PC-3 (cell line): ENCODE measurements around the gene LAD1. TPM values are rescaled to one million over a fixed set of nuclear protein-coding genes. Genes with fewer than 3 reads are reported as not detected.
A peak's percentile ranks its signal among the peaks of the same experiment; 100 is the strongest.

ENCODE experiments used
- ATAC-seq: fragments of 200-7000 bp; cut with Tn5 transposase; 2 replicates; pipeline ENCODE4 v1.9.1; 2020; ENCODE audit warnings: mild to moderate bottlenecking, moderate library complexity
- BruUV-seq: library from RNA; stranded (reverse); fragments of 400-500 nt; replicated peaks from 2 replicates; lab custom pipeline; 2021; lab: Mats Ljungman, UMichigan
- CTCF ChIA-PET: fragments of 300-600 bp; sonication (Branson Sonifier 250); formaldehyde crosslinking; loops from one replicate; lab custom pipeline; 2022; ENCODE audit warnings: antibody characterized with exemption; lab: Charles Lee
- POLR2A ChIA-PET: fragments of 300-600 bp; sonication (Branson Sonifier 250); formaldehyde crosslinking; loops from one replicate; lab custom pipeline; 2022; ENCODE audit warnings: antibody characterized with exemption; ENCODE audit not compliant: unreplicated experiment; lab: Charles Lee
- DNase-seq: peaks from one replicate; pipeline ENCODE4 v3.0.0-alpha.2; 2015
- H2AFZ ChIP-seq: fragments of 300-600 bp; sonication (generic); 2 replicates; pipeline ENCODE4 v1.6.0; 2016; ENCODE audit warnings: antibody characterized with exemption, low read length
- H3F3A ChIP-seq: fragments of 300-600 bp; sonication (generic); one replicate; pipeline ENCODE4 v1.6.0; 2017; ENCODE audit warnings: antibody characterized with exemption, low read length, control low read depth, mild to moderate bottlenecking; ENCODE audit not compliant: unreplicated experiment
- H3K27ac ChIP-seq: fragments of 300-600 bp; sonication (generic); 2 replicates; pipeline ENCODE4 v1.5.1; 2016; ENCODE audit warnings: mild to moderate bottlenecking, low read length
- H3K27me3 ChIP-seq: fragments of 300-600 bp; sonication (generic); 2 replicates; pipeline ENCODE4 v1.6.1; 2016; ENCODE audit warnings: low read length, mixed read lengths
- H3K36me3 ChIP-seq: fragments of 300-600 bp; sonication (generic); 2 replicates; pipeline ENCODE4 v1.6.1; 2016; ENCODE audit warnings: low read depth, mixed run types, low read length, mixed read lengths
- H3K4me1 ChIP-seq: fragments of 300-600 bp; sonication (generic); 2 replicates; pipeline ENCODE4 v1.5.1; 2016; ENCODE audit warnings: low read length; ENCODE audit not compliant: insufficient read depth
- H3K4me2 ChIP-seq: fragments of 300-600 bp; sonication (generic); 2 replicates; pipeline ENCODE4 v1.6.0; 2016; ENCODE audit warnings: low read length
- H3K4me3 ChIP-seq: fragments of 300-600 bp; sonication (generic); 2 replicates; pipeline ENCODE4 v1.5.1; 2016; ENCODE audit warnings: mild to moderate bottlenecking, low read length, mixed read lengths
- H3K79me2 ChIP-seq: fragments of 300-600 bp; sonication (generic); 2 replicates; pipeline ENCODE4 v1.6.1; 2017; ENCODE audit warnings: low read length, mixed read lengths
- H3K9ac ChIP-seq: fragments of 300-600 bp; sonication (generic); 2 replicates; pipeline ENCODE4 v1.6.0; 2016; ENCODE audit warnings: mild to moderate bottlenecking, low read length
- H3K9me2 ChIP-seq: fragments of 300-600 bp; sonication (generic); replicated peaks from 2 replicates; pipeline ENCODE4 v1.6.1; 2016; ENCODE audit warnings: mixed run types, low read length, mixed read lengths
- H3K9me3 ChIP-seq: fragments of 300-600 bp; sonication (generic); 2 replicates; pipeline ENCODE4 v1.6.1; 2016; ENCODE audit warnings: low read length, mixed read lengths
- H4K20me1 ChIP-seq: fragments of 300-600 bp; sonication (generic); 2 replicates; pipeline ENCODE4 v1.6.1; 2016; ENCODE audit warnings: low read length, mixed read lengths
- EZH2 ChIP-seq: fragments of 300-600 bp; sonication (generic); IDR thresholded peaks from one replicate; pipeline ENCODE4 v1.6.1; 2017; ENCODE audit warnings: antibody characterized with exemption, mild to moderate bottlenecking, low read length; ENCODE audit not compliant: unreplicated experiment
- EZH2phosphoT487 ChIP-seq: fragments of 300-600 bp; sonication (generic); IDR thresholded peaks from 2 replicates; pipeline ENCODE4 v1.6.1; 2018; ENCODE audit warnings: mild to moderate bottlenecking, antibody characterized with exemption, low read length, borderline replicate concordance
- intact Hi-C: fragments of 100-400 bp; cut with micrococcal nuclease; formaldehyde crosslinking; loops from 2 replicates; pipeline ENCODE4 v1.9.0; 2023
- total RNA-seq: library from RNA; depleted of rRNA; stranded (reverse); fragments of >200 nt; gene quantifications from 2 replicates; pipeline ENCODE4 v1.2.3, GENCODE V29; 2014
- TF ChIP-seq, protein P1 (sequence below): fragments of 300-600 bp; sonication (generic); conservative IDR thresholded peaks from 2 replicates; pipeline ENCODE4 v1.5.1; 2017; ENCODE audit warnings: antibody characterized with exemption, low read depth, mild to moderate bottlenecking, low read length

Gene LAD1
- total RNA-seq, 1 experiment from 2014 or later = 310 TPM

DNA sequence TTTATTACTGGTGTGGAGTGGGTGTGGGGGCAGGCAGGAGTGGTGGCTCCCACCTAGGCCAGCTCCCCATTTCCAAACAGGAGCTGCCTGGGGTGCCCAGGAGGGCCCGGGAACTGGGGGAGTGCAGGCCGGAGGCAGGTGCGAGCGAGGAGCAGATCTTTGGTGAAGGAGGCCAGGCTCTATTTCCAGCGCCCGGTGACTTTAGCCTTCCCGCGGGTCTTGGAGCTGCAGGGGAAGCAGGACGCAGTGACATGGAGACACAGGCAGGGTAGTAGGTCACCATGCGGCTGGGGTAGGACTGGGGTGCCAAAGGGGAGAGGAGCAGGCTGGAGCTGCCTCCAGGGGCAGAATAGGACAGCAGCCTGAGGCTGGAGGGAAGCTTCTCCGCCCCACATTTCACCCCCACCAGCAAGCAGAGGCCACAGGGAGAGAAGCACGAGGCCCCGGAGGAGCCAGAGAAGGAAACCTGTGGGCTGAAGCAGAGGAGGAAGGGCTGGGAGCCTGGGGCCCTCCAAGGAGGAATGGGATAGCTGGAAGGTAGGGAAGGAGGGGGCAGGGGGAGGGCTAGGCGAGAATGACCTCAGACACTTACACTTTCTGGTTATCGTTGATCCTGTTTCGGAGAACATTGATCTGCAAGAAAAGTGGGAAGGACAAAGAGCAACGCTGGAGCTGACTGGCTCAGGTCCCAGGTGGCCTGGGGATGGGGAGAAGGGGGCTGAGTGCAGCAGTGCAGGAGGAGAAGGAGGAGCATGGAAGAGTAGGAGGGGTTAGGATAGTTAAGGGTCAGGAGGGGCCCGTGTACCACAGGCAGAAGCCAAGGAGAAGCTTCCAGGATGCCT, 39.9 kb downstream of the LAD1 start:
- Histone ChIP-seq H3K36me3 (no peaks in the 10 kb centered on the region), H3K27ac (no peak overlapping the region), H3K9ac (no peak overlapping the region), H2AFZ (no peak overlapping the region), H3K9me2 (no peaks in the 10 kb centered on the region), H3K9me3 (no peaks in the 10 kb centered on the region), H3K79me2 (no peaks in the 10 kb centered on the region), H3K4me3 (no peak overlapping the region), H4K20me1 (no peaks in the 10 kb centered on the region), H3K4me1 (no peaks in the 10 kb centered on the region), H3K4me2 (no peak overlapping the region), H3K27me3 (no peaks in the 10 kb centered on the region), H3F3A (no peaks in the 10 kb centered on the region)
- DNase-seq (no peak), ATAC-seq (no peak)
- ChIA-PET POLR2A (no interaction called here), CTCF (interaction anchor here (0.5 to 2.2 kb wide), 3 partner anchors 12 to 107 kb away, joined by 3 to 5 read pairs (median 3); no protein-coding TSS in a partner anchor)
- BruUV-seq = no TSS peak
- intact Hi-C loops = no loop called here
- TF ChIP-seq, protein P1, sequence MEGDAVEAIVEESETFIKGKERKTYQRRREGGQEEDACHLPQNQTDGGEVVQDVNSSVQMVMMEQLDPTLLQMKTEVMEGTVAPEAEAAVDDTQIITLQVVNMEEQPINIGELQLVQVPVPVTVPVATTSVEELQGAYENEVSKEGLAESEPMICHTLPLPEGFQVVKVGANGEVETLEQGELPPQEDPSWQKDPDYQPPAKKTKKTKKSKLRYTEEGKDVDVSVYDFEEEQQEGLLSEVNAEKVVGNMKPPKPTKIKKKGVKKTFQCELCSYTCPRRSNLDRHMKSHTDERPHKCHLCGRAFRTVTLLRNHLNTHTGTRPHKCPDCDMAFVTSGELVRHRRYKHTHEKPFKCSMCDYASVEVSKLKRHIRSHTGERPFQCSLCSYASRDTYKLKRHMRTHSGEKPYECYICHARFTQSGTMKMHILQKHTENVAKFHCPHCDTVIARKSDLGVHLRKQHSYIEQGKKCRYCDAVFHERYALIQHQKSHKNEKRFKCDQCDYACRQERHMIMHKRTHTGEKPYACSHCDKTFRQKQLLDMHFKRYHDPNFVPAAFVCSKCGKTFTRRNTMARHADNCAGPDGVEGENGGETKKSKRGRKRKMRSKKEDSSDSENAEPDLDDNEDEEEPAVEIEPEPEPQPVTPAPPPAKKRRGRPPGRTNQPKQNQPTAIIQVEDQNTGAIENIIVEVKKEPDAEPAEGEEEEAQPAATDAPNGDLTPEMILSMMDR = no peak
- TF ChIP-seq EZH2phosphoT487 (no peak), EZH2 (no peak)

DNA sequence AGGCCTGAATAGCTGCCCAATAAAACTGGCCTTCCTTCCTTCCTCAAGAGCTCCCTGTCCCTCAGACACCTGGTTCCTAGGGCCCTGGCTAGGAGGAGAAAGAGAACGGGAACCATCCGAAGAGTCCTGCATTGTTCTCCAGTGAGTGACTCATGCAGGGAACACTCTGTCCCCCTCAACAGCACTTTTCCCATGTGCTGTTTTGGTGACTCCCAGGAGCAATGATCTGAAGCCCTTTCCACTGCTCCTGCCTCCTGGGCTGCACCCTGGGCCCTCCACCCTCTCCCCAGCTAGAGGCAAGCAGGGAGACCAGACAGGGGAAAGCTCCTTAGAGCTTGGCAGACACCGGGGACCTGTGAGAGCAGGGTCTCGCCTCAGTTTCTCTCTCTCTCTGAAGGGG, 40.5 kb downstream of the LAD1 start:
- Histone ChIP-seq H3K9me3 (no peaks in the 10 kb centered on the region), H3K9ac (no peak overlapping the region), H3K4me3 (no peak overlapping the region), H3K4me2 (no peak overlapping the region), H4K20me1 (no peaks in the 10 kb centered on the region), H3K4me1 (no peaks in the 10 kb centered on the region; the same call in 1 of the 2 replicates), H3K9me2 (no peaks in the 10 kb centered on the region), H3K27me3 (no peaks in the 10 kb centered on the region), H3K79me2 (no peaks in the 10 kb centered on the region), H3F3A (no peaks in the 10 kb centered on the region), H3K36me3 (no peaks in the 10 kb centered on the region), H3K27ac (no peak overlapping the region), H2AFZ (no peak overlapping the region)
- no peak for TF ChIP-seq EZH2
- TF ChIP-seq EZH2phosphoT487 = no peak
- TF ChIP-seq, protein P1 = no peak
- ChIA-PET POLR2A (interaction anchor here (0.5 kb wide), 1 partner anchor 944 kb away, joined by 6 read pairs; no protein-coding TSS in a partner anchor), CTCF (interaction anchor here (0.6 to 2.2 kb wide), 2 partner anchors 12 to 107 kb away, joined by 3 to 5 read pairs; no protein-coding TSS in a partner anchor)
- intact Hi-C loops = no loop called here
- ATAC-seq = peak; percentile 9; the same call in 1 of the 2 replicates
- DNase-seq = peak; percentile 58
- BruUV-seq = no TSS peak
